SK-N-SH (cell line): ENCODE measurements around the gene ZBTB43.

Experiments used
- FOSL2 ChIP-seq: IDR thresholded peaks from 2 replicates; pipeline ENCODE4 v1.4.0; 2012; ENCODE audit warnings: low read depth, mild to moderate bottlenecking, moderate library complexity, borderline replicate concordance
- SIN3A ChIP-seq: IDR thresholded peaks from 2 replicates; pipeline ENCODE4 v1.6.1; 2012; ENCODE audit warnings: low read depth, mild to moderate bottlenecking, low read length, moderate library complexity, borderline replicate concordance
- ZBTB33 ChIP-seq: IDR thresholded peaks from 2 replicates; pipeline ENCODE4 v1.4.0; 2012; ENCODE audit warnings: low read depth, borderline replicate concordance
- TF ChIP-seq, protein P1 (sequence below): fragments of 200-600 bp; sonication (generic); IDR thresholded peaks from 2 replicates; pipeline ENCODE4 v1.6.1; 2017; ENCODE audit warnings: antibody characterized with exemption, mild to moderate bottlenecking, moderate library complexity

- no peak for TF ChIP-seq FOSL2
- TF ChIP-seq, protein P1, sequence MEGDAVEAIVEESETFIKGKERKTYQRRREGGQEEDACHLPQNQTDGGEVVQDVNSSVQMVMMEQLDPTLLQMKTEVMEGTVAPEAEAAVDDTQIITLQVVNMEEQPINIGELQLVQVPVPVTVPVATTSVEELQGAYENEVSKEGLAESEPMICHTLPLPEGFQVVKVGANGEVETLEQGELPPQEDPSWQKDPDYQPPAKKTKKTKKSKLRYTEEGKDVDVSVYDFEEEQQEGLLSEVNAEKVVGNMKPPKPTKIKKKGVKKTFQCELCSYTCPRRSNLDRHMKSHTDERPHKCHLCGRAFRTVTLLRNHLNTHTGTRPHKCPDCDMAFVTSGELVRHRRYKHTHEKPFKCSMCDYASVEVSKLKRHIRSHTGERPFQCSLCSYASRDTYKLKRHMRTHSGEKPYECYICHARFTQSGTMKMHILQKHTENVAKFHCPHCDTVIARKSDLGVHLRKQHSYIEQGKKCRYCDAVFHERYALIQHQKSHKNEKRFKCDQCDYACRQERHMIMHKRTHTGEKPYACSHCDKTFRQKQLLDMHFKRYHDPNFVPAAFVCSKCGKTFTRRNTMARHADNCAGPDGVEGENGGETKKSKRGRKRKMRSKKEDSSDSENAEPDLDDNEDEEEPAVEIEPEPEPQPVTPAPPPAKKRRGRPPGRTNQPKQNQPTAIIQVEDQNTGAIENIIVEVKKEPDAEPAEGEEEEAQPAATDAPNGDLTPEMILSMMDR, result no peak
- TF ChIP-seq SIN3A, result no peak
- TF ChIP-seq ZBTB33, result no peak
Observed at GRCh38 chr9:126818482-126818881, 13.6 kb downstream of the ZBTB43 start.
